HG02763 (cell line): ENCODE results near the gene PTGER3.
"Not testable (repeated sequence)": the region's sequence is repeated elsewhere in the genome, so short reads cannot be mapped to it uniquely, and the experiment has no call there.

Experiments
- ATAC-seq: cut with Tn5 transposase; IDR thresholded peaks from one replicate; pipeline ENCODE4 v1.9.1; 2021; ENCODE audit warnings: mild to moderate bottlenecking, moderate library complexity; ENCODE audit not compliant: unreplicated experiment

Gene PTGER3

DNA sequence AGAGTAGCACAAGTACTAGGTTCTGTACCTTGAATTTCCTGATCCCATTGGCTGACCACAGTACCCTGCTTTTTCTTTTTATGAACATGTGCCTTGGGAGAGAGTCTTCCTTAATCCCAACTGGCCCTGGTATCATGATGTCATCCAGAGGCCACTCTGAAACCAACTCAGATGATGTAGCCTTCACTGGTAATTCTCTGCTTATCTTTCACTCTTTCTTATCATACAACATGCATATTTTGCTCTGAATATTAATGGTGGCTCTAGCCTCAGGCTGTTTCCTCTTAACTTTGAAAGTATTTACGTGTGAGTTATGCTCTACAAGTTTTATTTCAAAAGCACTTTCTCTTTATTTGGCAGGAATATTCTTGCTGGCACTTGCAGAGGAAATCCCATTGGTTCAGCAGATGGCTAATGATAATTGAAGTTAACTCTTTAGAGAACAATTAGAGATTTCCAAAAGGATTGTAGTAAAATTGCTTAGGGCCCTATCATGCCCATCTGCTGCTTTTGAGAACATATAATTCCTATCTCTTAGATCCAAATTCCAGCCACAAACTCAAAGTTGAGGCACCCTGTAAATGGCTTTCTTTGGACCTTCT is 86.1 kb downstream of the PTGER3 start:
- no peak for ATAC-seq

GRCh38 chr1:70948396-70949017 is 99.1 kb downstream of the PTGER3 start:
- no peak for ATAC-seq

DNA sequence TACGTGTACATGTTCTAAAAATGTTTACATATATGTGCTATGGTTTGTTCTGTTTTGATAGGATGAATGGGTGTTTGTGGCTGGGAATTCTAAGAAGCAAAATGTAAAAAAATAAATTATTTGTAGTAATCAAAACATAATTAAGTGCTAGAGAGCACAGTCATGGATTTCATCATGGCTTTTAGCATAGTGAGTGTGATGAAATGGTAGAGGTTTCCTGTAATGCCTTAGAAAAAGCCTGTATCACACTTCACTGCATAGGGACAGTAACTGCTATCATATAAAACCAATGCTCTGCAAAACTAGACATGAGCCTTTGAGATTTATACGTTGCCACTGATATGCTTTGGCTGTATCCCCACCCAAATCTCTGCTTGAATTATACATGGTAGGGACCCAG is 99.8 kb downstream of the PTGER3 start:
- ATAC-seq, result no peak

GRCh38 chr1:70945676-70946075 is 101.9 kb downstream of the PTGER3 start:
- no peak for ATAC-seq

- ATAC-seq, result no peak
Observed at GRCh38 chr1:70945251-70945650, 102.4 kb downstream of the PTGER3 start.

DNA sequence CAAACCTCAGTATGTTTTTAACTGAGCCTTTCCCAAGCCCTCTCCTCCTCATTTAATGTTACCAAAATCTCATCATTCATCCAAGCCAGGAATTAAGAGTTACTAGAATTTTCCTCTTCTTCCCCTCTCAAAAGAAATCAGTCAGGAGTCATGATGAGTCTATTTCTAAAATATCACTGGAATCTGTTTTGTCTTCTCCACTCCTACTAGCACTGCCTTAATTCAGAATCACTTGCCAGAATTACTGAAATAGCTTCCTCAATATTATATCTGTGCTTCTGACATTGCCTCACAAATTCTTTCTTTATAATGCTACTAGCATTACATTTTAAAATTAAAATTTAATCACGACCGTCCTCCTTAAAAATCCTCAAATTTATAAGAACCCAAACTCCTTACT is 106.1 kb downstream of the PTGER3 start:
- ATAC-seq, result no peak

GRCh38 chr1:70940398-70940797 is 107.2 kb downstream of the PTGER3 start:
- ATAC-seq, result not testable (repeated sequence)

DNA sequence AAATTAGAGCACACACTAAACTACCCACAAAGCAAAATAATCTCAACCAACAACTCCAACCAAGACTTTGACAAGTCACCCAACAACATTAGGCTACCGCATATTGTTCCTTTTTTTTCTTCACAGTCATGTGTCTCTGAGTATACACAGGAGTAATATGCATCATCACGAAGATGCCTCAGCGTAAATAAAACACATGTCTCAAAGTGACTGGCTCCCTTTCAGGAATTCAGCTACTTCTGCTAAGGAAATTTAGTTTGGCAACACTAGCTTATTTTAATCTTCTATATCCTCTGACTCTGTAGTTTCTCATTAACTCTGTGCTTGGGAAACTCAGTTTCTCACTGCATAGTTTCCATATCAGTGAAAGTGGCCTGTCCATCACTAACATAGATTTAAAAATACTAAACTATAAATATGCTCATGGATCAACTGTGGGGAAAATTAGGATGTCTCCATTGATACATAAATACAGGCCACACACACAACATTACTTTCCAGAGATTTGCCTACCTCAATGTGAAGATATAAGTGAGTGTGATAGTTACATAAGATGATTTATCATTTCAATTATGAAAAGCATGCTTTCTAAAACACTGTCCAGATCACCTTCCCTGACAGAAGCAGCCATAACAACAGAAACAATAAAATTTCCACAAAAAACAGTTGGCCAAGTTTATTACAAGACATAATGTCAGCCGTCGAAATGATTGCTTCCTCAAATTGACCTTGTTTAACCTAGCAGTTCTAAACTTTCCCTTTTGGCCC is 113.2 kb downstream of the PTGER3 start:
- no peak for ATAC-seq

DNA sequence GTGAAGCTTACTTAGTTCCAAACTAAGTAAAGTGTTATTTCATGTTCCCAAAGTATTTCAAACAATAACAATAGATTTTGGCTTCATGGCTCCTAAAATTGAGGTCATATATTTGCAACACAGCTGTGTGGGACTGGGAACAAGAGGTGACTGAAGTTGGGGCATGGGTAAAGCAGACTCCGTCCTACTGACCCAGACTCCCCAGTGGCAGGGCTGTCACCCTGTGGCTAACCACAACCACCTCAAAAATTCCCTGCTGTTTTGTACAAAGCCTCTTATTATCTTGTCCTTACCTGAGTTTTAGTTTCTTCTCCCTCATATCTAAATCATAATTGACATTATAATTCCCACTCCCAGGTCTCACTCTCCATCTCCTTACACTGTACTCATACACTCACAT is 117.6 kb downstream of the PTGER3 start:
- ATAC-seq, result no peak

- no peak for ATAC-seq
Observed at GRCh38 chr1:70922196-70922595, 125.4 kb downstream of the PTGER3 start.
